ENCODE data around the gene MDC1. TPM values are rescaled to one million over a fixed set of nuclear protein-coding genes. Genes with fewer than 3 reads are reported as not detected.

The MDC1 gene
- total RNA-seq, 4 donors from 2014 or later: 2.4 to 7.4 (median 7.0) TPM

DNA sequence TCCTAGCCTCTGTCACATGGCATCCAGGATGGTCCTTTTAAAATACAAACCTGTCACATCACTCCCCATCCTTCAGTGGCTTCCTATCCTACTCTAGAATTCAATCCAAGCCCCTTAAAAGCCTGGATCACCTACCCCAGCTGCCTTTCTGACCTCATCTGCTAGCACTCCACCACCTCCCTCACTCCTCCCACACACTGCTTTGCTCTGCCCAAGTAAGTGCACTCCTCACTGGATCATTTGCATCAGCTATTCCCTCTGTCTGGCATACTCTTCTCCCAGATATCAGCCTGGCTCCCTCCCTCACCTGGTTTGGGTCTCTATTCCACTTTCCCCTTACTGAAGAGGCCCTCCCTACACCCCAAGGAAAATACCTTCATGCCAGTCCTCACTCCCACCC lies 59.6 kb downstream of the MDC1 start:
- TF ChIP-seq POLR2A (IDR thresholded peaks at IDR 0.05): no peak
- TF ChIP-seq, protein P1, sequence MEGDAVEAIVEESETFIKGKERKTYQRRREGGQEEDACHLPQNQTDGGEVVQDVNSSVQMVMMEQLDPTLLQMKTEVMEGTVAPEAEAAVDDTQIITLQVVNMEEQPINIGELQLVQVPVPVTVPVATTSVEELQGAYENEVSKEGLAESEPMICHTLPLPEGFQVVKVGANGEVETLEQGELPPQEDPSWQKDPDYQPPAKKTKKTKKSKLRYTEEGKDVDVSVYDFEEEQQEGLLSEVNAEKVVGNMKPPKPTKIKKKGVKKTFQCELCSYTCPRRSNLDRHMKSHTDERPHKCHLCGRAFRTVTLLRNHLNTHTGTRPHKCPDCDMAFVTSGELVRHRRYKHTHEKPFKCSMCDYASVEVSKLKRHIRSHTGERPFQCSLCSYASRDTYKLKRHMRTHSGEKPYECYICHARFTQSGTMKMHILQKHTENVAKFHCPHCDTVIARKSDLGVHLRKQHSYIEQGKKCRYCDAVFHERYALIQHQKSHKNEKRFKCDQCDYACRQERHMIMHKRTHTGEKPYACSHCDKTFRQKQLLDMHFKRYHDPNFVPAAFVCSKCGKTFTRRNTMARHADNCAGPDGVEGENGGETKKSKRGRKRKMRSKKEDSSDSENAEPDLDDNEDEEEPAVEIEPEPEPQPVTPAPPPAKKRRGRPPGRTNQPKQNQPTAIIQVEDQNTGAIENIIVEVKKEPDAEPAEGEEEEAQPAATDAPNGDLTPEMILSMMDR (IDR thresholded peaks at IDR 0.05): no peak
- Histone ChIP-seq H3K4me1 (no peaks in the 10 kb centered on the region), H3K27me3 (no peaks in the 10 kb centered on the region), H3K36me3 (peaks cover 45 to 100% (median 63%) of the 10 kb centered on the region in 3 donors), H3K4me3 (no peak overlapping the region), H3K9me3 (no peaks in the 10 kb centered on the region), H3K27ac (no peak overlapping the region)
- DNase-seq: no peak
- intact Hi-C loops (cut with DNase I): no loop called here

DNA sequence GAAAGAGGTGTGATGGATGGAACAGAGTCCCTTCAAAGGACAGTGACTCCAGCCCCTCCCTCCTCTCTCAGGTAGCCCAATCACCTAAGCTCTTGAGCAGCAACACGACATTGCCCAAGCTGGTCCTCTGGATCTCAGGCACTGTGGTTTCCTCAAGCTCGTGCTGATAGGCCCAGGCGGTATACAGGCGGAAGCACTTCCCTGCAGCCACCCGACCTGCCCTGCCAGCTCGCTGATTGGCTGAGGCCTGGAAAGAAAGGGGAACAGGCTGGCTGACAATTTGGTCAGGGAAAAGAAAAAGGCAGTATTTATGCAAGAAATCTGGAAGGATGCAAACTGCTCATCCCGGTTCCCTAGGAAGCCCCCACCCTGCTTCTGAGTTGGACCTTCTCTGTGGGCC lies 60.6 kb downstream of the MDC1 start:
- no peak for DNase-seq
- no peaks in the 10 kb centered on the region for H3K4me1 ChIP-seq
- no peaks in the 10 kb centered on the region for H3K9me3 ChIP-seq
- no peaks in the 10 kb centered on the region for H3K27me3 ChIP-seq
- 72 to 77% methylated on average over 7 of the region's 7 CpGs for WGBS, 2 donors
- no peak overlapping the region for H3K4me3 ChIP-seq
- H3K27ac ChIP-seq: no peak overlapping the region
- TF ChIP-seq, protein P1 (IDR thresholded peaks at IDR 0.05): no peak
- TF ChIP-seq POLR2A (IDR thresholded peaks at IDR 0.05): no peak
- intact Hi-C loops (cut with DNase I): no loop called here
- H3K36me3 ChIP-seq: peaks cover 42 to 100% (median 62%) of the 10 kb centered on the region in 3 donors

DNA sequence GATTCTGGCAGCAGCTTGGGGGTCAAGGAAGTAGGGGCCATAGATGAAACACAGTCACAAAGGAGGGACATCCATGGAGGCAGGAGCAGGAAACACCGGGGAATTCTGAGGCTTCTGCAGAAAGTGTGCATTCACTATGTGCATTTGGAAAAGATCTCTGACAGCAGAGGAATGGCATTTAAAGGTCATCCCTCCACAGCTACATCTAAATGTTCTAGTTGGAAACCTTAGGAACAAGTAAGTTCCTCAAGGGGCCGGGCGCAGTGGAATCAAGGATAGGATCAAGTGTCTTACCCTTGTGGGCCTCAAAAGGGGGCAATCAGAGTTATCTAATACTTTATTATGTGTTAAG lies 61.4 kb downstream of the MDC1 start:
- Histone ChIP-seq H3K36me3 (peaks cover 42 to 100% (median 67%) of the 10 kb centered on the region in 3 donors), H3K4me1 (no peaks in the 10 kb centered on the region), H3K4me3 (no peak overlapping the region), H3K27me3 (no peaks in the 10 kb centered on the region), H3K27ac (no peak overlapping the region), H3K9me3 (no peaks in the 10 kb centered on the region)
- WGBS, 2 donors: 96% methylated on average over 3 of the region's 3 CpGs
- intact Hi-C loops (cut with DNase I): no loop called here
- DNase-seq: no peak
- TF ChIP-seq, protein P1 (IDR thresholded peaks at IDR 0.05): no peak
- no peak for TF ChIP-seq POLR2A (IDR thresholded peaks at IDR 0.05)

DNA sequence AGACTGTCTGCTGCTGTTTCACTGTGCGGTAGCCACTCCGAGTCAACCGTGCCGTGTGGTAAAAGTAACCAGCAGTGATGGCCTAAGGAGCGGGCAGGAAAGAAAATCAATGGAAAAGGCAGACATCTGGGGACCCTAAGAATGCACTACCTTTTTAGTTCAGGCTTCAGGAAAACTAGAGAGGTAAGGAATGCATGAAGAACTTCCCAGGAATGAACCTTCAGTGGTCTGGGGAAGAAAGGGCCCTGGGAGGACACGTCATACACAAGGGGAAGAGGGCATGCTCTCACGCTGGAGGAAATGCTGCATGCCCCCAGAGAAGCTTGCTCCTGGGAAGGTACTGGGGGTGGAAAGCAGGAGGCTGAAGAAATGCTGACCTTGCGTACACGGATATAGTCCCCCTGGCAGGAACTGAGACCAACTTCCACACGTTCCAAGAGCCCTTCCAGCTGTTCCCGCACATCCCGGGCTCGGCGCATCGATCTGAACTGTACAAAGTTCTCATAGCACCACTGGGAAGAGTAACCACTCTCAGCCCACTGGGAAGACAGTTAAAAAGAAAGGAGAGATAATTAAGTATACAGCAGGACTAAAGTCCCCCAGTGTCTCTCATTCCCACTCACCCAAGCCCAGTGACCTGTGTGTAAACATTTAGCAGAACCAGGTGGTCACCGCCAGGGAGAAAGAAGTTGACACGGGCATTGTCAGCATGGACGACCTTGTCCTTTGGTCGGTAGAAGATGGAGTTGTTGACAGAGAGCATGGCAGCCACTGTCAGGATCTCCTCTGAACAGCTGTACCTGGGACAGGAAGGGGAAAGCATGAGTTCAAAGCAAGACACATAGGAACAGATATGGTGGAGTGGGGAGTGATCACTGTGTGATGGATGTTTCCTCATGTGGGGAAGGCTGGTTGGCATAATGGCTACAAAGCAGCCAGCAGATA lies 62.0 kb downstream of the MDC1 start:
- intact Hi-C loops (cut with DNase I): no loop called here
- no peaks in the 10 kb centered on the region for H3K4me1 ChIP-seq
- H3K9me3 ChIP-seq: no peaks in the 10 kb centered on the region
- H3K27me3 ChIP-seq: no peaks in the 10 kb centered on the region
- peaks cover 36 to 100% (median 69%) of the 10 kb centered on the region in 3 donors for H3K36me3 ChIP-seq
- H3K4me3 ChIP-seq: no peak overlapping the region
- no peak for DNase-seq
- WGBS, 2 donors: 88 to 90% methylated on average over 17 of the region's 19 CpGs
- TF ChIP-seq, protein P1 (IDR thresholded peaks at IDR 0.05): no peak
- no peak for TF ChIP-seq POLR2A (IDR thresholded peaks at IDR 0.05)
- H3K27ac ChIP-seq: no peak overlapping the region

DNA sequence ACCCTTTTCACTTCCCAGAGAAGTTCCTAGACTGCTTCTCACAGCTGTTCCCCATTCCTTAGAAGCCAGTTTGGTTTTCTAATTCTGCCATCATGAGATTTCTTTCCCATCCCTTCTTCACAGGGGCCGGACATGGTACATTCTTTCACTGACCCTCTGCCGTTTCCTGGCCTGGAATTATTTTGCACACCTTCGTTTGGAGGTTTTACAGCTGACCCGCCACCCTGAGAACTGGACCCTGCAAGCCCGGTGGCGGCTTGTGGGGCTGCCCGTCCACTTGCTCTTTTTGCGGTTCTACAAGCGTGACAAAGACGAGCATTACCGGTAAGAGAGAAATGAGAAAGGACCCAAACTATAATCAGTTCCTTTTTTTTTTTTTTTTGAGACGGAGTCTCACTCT lies 65.9 kb downstream of the MDC1 start:
- no peak overlapping the region for H3K27ac ChIP-seq
- no peaks in the 10 kb centered on the region for H3K27me3 ChIP-seq
- WGBS, 2 donors: 88 to 91% methylated on average over 12 of the region's 12 CpGs
- TF ChIP-seq, protein P1 (IDR thresholded peaks at IDR 0.05): no peak
- no peak for TF ChIP-seq POLR2A (IDR thresholded peaks at IDR 0.05)
- intact Hi-C loops (cut with DNase I): no loop called here
- no peaks in the 10 kb centered on the region for H3K9me3 ChIP-seq
- DNase-seq: no peak
- H3K4me3 ChIP-seq: no peak overlapping the region
- peaks cover 10 to 22% (median 13%) of the 10 kb centered on the region in 3 donors for H3K4me1 ChIP-seq
- peaks cover 23 to 67% (median 50%) of the 10 kb centered on the region in 3 donors for H3K36me3 ChIP-seq

All from esophagus squamous epithelium (tissue), 5 donors.